DND-41 (cell line): Measurements from ENCODE around the gene TTLL5.

Experiments used
- ATAC-seq: fragments of 200-7000 bp; cut with Tn5 transposase; 3 replicates; pipeline ENCODE4 v1.9.1; 2021; ENCODE audit warnings: low read depth; ENCODE audit not compliant: insufficient read depth
- DNase-seq: peaks from one replicate; pipeline ENCODE4 v3.0.0-alpha.2; 2020
- H2AFZ ChIP-seq: 2 replicates; pipeline ENCODE4 v1.6.0; 2012; ENCODE audit warnings: low read depth, low read length
- H3K27ac ChIP-seq: 2 replicates; pipeline ENCODE4 v1.5.1; 2012; ENCODE audit warnings: low read length, inconsistent platforms
- H3K27me3 ChIP-seq: fragments of 200-600 bp; sonication (generic); 2 replicates; pipeline ENCODE4 v1.6.0; 2012; ENCODE audit warnings: low read length, mild to moderate bottlenecking, inconsistent platforms; ENCODE audit not compliant: insufficient read depth, poor library complexity
- H3K36me3 ChIP-seq: 2 replicates; pipeline ENCODE4 v1.5.1; 2012; ENCODE audit warnings: low read length, inconsistent platforms; ENCODE audit not compliant: insufficient read depth
- H3K4me1 ChIP-seq: 2 replicates; pipeline ENCODE4 v1.5.1; 2012; ENCODE audit warnings: mild to moderate bottlenecking, low read length; ENCODE audit not compliant: insufficient read depth
- H3K4me2 ChIP-seq: 2 replicates; pipeline ENCODE4 v1.6.0; 2012; ENCODE audit warnings: mild to moderate bottlenecking, moderate library complexity, low read length, inconsistent platforms; ENCODE audit not compliant: insufficient read depth
- H3K4me3 ChIP-seq, 2 experiments: fragments of 200-600 bp in 1 of 2; shearing (Covaris generic) in 1 of 2; 2 replicates each; pipeline ENCODE4 v1.5.1; 2012 to 2016; ENCODE audit warnings: inconsistent platforms in 2 of 2, low read length in 2 of 2, mild to moderate bottlenecking in 2 of 2, low read depth in 1 of 2, moderate library complexity in 1 of 2
- H3K79me2 ChIP-seq: 2 replicates; pipeline ENCODE4 v1.6.0; 2012; ENCODE audit warnings: low read length, inconsistent platforms; ENCODE audit not compliant: insufficient read depth
- H3K9ac ChIP-seq: 2 replicates; pipeline ENCODE4 v1.6.0; 2012; ENCODE audit warnings: low read depth, mild to moderate bottlenecking, inconsistent platforms, low read length, moderate library complexity
- H3K9me3 ChIP-seq: 2 replicates; pipeline ENCODE4 v1.5.1; 2012; ENCODE audit warnings: low read length, moderate library complexity, mild to moderate bottlenecking, inconsistent platforms; ENCODE audit not compliant: insufficient read depth, severe bottlenecking
- H4K20me1 ChIP-seq: 2 replicates; pipeline ENCODE4 v1.6.0; 2012; ENCODE audit warnings: low read length; ENCODE audit not compliant: insufficient read depth
- EZH2 ChIP-seq: IDR thresholded peaks from 3 replicates; pipeline ENCODE4 v1.6.1; 2012; ENCODE audit warnings: borderline replicate concordance, low read depth, mild to moderate bottlenecking, moderate library complexity, low read length, inconsistent platforms; ENCODE audit not compliant: severe bottlenecking
- TF ChIP-seq, protein P1 (sequence below): IDR thresholded peaks from 2 replicates; pipeline ENCODE4 v1.5.1; 2012; ENCODE audit warnings: borderline replicate concordance, low read length, moderate library complexity, mild to moderate bottlenecking; ENCODE audit not compliant: poor library complexity, severe bottlenecking; ENCODE audit errors: extremely low read depth

TTLL5 gene

DNA sequence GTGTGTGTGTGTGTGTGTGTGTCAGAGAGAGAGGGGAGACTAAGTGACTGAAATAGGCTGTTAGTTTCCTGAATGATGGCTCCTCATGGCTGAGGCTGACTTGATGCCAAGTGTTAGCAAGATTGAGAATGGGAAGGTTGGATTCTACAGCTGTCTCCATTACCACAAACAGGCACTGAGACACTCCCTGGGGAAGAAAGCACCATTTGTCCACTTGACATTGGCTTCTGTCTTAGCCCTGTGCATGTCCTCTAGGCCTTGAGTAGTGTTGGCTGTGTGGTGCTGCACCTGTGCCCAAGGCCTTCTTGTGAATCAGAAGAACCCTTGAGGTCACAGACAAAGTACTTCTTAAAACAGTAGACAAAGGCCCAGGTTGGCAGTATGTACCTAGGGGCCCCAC is 16.0 kb upstream of the TTLL5 start:
- H3K4me1 ChIP-seq: no peaks in the 10 kb centered on the region
- no peaks in the 10 kb centered on the region for H4K20me1 ChIP-seq
- no peak overlapping the region for H3K4me3 ChIP-seq
- ATAC-seq: no peak
- H2AFZ ChIP-seq: no peak overlapping the region
- H3K79me2 ChIP-seq: no peaks in the 10 kb centered on the region
- TF ChIP-seq EZH2: no peak
- TF ChIP-seq, protein P1, sequence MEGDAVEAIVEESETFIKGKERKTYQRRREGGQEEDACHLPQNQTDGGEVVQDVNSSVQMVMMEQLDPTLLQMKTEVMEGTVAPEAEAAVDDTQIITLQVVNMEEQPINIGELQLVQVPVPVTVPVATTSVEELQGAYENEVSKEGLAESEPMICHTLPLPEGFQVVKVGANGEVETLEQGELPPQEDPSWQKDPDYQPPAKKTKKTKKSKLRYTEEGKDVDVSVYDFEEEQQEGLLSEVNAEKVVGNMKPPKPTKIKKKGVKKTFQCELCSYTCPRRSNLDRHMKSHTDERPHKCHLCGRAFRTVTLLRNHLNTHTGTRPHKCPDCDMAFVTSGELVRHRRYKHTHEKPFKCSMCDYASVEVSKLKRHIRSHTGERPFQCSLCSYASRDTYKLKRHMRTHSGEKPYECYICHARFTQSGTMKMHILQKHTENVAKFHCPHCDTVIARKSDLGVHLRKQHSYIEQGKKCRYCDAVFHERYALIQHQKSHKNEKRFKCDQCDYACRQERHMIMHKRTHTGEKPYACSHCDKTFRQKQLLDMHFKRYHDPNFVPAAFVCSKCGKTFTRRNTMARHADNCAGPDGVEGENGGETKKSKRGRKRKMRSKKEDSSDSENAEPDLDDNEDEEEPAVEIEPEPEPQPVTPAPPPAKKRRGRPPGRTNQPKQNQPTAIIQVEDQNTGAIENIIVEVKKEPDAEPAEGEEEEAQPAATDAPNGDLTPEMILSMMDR: no peak
- H3K27me3 ChIP-seq: no peaks in the 10 kb centered on the region
- no peak for DNase-seq
- no peak overlapping the region for H3K4me2 ChIP-seq
- H3K27ac ChIP-seq: no peak overlapping the region
- H3K36me3 ChIP-seq: peaks cover 17% of the 10 kb centered on the region
- H3K9ac ChIP-seq: no peak overlapping the region
- H3K9me3 ChIP-seq: no peaks in the 10 kb centered on the region

DNA sequence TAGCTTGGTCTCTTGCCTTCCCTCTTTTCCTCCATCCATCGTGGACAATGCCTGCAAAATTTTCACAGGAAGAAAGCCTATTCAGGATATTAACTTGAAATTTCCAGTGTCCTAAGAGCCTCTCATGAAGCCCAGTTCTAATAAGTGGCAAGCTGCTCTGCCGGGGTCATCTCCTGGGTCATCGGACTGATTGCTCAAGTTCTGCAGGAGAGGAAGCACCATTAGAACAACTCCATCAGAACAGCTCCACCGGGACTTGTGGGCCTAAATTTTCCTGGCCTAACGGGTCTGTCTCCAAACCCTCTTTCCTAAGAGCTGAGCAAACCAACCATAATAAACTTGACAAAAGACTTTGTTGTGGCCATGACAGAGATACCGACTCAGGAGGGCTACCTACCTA is 14.3 kb upstream of the TTLL5 start:
- H3K79me2 ChIP-seq: no peaks in the 10 kb centered on the region
- no peaks in the 10 kb centered on the region for H4K20me1 ChIP-seq
- no peak overlapping the region for H3K9ac ChIP-seq
- H3K9me3 ChIP-seq: no peaks in the 10 kb centered on the region
- H3K27ac ChIP-seq: no peak overlapping the region
- no peak for DNase-seq
- no peak for TF ChIP-seq EZH2
- TF ChIP-seq, protein P1: no peak
- no peak for ATAC-seq
- no peaks in the 10 kb centered on the region for H3K27me3 ChIP-seq
- no peak overlapping the region for H3K4me2 ChIP-seq
- H3K4me1 ChIP-seq: no peaks in the 10 kb centered on the region
- H3K36me3 ChIP-seq: peaks cover 33% of the 10 kb centered on the region
- H2AFZ ChIP-seq: no peak overlapping the region
- H3K4me3 ChIP-seq: no peak overlapping the region

DNA sequence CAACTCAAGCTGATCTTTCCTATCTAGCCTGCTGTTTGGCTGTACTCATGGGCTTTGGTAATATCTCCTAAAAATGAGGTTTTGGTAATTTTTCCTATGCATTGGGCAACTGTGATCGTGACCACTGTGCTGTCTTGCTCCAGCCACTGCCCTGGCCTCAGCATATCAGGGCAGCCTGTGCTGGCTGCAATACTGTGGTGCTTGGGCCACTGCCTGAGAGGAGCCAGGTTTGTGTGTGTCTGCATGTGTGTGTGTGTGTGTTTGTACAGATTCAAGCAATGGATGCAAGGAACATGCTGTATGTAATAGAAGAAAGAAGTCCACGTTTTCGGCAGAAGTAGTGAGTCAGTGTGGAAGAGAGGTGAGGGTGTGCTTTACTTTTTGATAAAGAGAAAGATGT is 13.4 kb upstream of the TTLL5 start:
- no peaks in the 10 kb centered on the region for H3K9me3 ChIP-seq
- no peak overlapping the region for H2AFZ ChIP-seq
- no peak for DNase-seq
- H3K4me2 ChIP-seq: no peak overlapping the region
- TF ChIP-seq EZH2: no peak
- TF ChIP-seq, protein P1: no peak
- H3K27me3 ChIP-seq: no peaks in the 10 kb centered on the region
- no peak overlapping the region for H3K9ac ChIP-seq
- no peaks in the 10 kb centered on the region for H3K4me1 ChIP-seq
- no peaks in the 10 kb centered on the region for H4K20me1 ChIP-seq
- no peak for ATAC-seq
- no peak overlapping the region for H3K27ac ChIP-seq
- no peaks in the 10 kb centered on the region for H3K79me2 ChIP-seq
- H3K4me3 ChIP-seq: no peak overlapping the region
- peaks cover 40% of the 10 kb centered on the region for H3K36me3 ChIP-seq

DNA sequence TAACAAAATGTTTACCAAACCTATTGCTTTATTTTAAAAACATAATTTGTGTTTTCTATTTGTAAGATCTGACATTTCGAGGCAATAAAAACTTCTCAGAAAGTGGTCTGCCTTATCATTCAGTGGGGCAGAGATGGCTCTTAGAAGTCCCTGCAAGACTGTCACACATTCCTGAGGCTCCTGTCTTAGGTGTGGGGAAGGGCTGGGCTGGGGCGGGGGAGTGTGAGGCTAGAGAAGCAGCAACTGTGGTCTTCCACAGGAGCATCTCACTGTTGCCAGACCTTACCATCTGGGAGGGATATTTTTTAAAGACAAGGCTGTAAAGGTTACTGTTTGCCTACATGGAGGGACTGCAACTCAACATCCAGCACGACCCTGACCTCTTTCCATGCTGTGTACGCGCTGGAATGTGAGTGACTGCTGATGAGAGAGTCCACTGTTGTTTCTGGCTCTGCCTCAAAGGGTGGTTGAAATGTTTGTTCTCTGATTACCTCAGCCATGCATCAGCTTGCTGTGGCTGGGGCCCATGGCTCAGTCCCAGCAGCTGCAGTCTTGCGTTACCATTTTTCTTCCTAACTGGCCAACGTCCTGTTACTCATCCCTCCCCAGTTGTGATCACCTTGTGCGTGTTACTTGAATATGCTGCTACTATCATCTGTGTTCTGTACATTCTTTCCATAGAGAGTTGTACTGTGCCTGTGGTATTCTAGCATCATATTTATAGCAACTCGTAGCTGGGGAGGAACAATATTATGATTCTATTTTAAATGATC is 12.8 kb upstream of the TTLL5 start:
- no peak overlapping the region for H3K27ac ChIP-seq
- no peaks in the 10 kb centered on the region for H4K20me1 ChIP-seq
- H3K4me1 ChIP-seq: no peaks in the 10 kb centered on the region
- H2AFZ ChIP-seq: no peak overlapping the region
- H3K4me3 ChIP-seq: no peak overlapping the region
- no peak overlapping the region for H3K9ac ChIP-seq
- H3K9me3 ChIP-seq: no peaks in the 10 kb centered on the region
- DNase-seq: no peak
- H3K27me3 ChIP-seq: no peaks in the 10 kb centered on the region
- TF ChIP-seq, protein P1: no peak
- no peak for TF ChIP-seq EZH2
- no peak overlapping the region for H3K4me2 ChIP-seq
- H3K36me3 ChIP-seq: peaks cover 44% of the 10 kb centered on the region
- H3K79me2 ChIP-seq: no peaks in the 10 kb centered on the region
- ATAC-seq: no peak
